ENCODE results near the gene GNG14.

- no peak for TF ChIP-seq CTCF (IDR thresholded peaks at IDR 0.05)
- TF ChIP-seq POLR2A (IDR thresholded peaks at IDR 0.05; ENCODE audit: low read depth) = no peak
- no peak for TF ChIP-seq EP300 (IDR thresholded peaks at IDR 0.05)
Measured at GRCh38 chr19:12668346-12668745, 19.5 kb upstream of the GNG14 start.

Data from esophagus muscularis mucosa (tissue), 4 donors.